DMS 273 (cell line): Measurements from ENCODE around the gene PIGU.
A peak's percentile ranks its signal among the peaks of the same experiment; 100 is the strongest.
"Not testable (repeated sequence)": the region's sequence is repeated elsewhere in the genome, so short reads cannot be mapped to it uniquely, and the experiment has no call there.

ENCODE experiments used
- DNase-seq: peaks from one replicate; lab custom pipeline; 2025; ENCODE audit not compliant: unreplicated experiment; lab: John Stamatoyannopoulos, UW

Gene PIGU

DNA sequence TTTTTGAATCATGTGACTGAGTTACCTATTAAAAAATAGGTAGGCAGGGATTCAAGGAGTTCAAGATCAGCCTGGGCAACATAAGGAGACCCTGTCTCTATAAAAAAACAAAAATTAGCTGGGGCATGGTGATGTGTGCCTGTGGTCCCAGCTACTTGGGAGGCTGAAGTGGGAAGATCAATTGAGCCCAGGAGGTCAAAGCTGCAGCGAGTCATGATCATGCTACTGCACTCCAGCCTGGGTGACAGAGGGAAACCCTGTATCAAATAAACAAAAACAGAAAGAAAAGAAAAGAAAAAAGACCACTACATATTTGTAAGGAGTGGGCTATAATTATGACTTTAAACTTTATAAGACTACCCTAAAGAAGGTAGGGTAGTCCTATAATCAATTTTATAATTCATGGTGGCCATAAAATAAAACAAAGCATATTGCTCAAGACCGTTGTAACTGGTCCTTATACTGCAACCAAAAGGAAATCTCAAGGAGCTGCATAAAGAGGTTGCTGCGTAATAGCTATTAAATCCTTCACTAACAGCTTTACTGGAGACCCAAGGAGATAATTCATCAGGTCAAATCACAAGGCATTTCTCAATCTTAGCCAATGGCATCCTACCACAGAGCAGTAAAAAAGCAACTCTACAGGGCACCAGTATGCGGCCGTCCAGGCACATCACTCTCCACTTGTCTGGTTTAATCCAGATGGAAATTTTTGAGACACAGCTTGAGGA, 13.5 kb downstream of the PIGU start:
- DNase-seq = no peak

DNA sequence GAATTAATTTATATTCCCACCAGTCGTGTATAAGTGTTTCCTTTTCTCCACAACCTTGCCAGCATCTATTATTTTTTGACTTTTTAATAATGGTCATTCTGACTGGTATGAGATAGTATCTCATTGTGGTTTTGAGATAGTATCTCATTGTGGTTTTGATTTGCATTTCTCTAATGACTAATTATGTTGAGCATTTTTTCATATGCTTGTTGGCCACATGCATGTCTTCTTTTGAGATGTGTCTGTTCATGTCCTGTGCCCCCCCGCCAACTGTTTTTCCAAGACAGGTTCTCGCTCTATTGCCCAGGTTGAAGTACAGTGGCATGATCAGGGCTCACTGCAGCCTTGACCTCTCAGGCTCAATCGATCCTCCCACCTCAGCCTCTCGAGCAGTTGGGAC, 15.1 kb downstream of the PIGU start:
- DNase-seq = not testable (repeated sequence)

DNA sequence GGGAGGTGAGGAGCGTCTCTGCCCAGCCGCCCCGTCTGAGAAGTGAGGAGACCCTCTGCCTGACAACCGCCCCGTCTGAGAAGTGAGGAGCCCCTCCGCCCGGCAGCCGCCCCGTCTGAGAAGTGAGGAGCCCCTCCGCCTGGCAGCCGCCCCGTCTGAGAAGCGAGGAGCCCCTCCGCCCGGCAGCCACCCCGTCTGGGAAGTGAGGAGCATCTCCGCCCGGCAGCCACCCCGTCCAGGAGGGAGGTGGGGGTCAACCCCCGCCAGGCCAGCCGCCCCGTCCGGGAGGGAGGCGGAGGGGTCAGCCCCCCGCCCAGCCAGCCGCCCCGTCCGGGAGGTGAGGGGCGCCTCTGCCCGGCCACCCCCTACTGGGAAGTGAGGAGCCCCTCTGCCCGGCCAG, 18.2 kb downstream of the PIGU start:
- not testable (repeated sequence) for DNase-seq

DNA sequence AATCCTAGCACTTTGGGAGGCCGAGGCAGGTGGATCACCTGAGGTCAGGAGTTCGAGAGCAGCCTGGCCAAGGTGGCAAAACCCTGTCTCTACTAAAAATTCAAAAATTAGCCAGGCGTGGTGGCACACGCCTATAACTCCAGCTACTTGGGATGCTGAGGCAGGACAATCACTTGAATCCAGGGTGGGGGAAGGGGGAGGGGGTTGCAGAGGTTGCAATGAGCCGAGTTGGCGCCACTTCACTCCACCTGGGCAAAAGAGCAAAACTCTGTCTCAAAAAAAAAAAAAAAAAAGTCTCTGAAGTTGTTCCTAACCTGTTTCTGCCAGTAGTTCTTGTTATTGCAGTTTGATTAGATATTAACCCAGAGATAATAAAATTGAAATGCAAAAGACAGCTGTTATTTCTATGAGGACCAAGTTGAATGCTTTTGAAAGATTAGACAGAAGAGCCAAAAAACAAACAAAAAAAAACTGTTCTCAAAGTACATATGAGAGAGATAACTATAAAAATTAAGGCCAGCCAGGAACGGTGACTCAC, 22.6 kb downstream of the PIGU start:
- DNase-seq = no peak

DNA sequence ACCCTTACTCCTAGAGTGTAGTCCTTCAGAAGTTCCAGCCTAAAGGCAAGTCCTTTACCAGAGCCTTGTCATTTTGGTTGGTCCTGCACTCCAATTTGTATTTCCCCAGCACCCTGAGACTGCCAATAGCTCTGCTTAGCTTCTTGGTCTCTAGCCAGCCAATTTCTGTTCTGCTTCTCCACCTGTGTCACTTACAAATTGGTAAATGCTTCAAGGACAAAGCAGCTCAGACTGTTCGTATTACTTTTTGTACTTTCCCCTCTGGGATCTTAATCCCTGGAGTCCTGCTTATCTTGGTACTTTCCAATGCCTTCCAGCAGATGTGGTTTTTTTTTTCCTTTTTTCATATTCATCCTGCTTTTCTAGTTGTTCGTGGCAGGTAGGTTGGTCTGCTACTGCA, 25.7 kb downstream of the PIGU start:
- no peak for DNase-seq

DNA sequence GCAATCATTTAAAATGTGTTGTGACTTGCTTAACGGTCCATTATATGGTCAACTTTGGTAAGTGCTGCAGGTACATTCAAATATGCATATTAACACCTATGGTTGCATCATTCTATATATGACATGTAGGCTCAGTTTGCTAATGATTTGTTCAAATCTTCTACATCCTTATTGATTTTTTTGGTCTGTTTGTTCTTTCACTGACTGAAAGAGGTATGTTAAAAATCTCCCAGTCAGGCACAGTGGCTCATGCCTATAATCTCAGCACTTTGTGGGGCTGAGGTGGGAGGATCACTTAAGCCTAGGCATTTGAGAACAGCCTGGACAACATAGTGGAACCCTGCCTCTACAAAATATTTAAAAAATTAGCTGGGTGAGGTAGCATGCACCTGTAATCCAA, 29.2 kb downstream of the PIGU start:
- no peak for DNase-seq

DNA sequence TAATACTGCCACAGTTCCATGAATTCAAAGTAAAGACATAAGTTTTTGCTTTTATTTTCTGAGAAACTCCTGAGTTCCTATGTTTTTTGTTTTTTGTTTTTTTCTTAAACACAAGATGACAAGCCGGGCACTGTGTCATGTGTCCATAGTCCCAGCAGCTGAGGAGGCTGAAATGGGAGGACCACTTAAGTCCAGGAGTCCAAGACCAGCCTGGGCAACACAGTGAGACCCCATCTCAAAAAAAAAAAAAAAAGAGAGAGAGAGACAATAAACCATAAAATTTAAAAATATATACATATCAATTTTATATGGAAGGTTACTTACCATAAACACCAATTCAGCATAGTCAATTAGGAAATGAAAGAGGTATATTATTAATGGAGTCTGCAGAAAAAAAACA, 31.9 kb downstream of the PIGU start:
- no peak for DNase-seq

DNA sequence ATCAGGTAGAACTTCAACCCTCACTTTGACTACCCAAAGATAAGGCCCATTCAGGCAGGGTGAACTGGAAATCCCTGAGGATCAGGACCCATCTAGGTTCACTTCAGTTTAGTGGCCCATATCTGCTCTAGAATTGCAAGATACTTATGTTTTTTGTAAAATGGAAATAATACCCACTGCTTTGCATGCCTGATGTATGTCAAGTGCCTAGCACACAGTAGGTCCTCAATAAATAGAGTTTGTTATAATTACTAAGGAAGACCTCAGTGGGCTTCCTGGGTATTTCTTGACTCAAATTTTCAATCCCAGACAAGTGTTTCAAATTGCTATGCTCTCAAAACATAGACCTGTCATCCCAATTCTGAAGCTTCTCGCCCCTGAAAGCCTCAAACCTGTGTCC, 32.5 kb downstream of the PIGU start:
- DNase-seq = no peak

DNA sequence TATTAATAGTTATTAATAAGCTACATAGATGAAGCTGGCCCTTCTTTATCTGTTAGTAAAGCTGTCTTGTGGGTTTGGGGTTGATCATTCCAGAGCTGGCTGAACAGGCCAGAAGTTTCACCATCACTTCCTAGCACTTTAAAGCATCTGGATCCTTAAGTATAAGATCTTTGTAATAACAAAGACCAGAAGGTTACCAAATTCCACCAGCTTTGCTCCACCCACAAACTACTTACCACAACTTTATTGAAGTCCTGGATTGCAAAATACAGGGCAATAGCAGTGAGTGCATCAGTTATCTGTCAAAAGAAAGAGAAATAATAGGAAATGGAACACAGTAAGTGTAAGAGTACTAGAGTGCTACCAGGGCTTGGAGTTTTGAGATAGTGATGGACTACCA, 33.0 kb downstream of the PIGU start:
- DNase-seq = no peak

DNA sequence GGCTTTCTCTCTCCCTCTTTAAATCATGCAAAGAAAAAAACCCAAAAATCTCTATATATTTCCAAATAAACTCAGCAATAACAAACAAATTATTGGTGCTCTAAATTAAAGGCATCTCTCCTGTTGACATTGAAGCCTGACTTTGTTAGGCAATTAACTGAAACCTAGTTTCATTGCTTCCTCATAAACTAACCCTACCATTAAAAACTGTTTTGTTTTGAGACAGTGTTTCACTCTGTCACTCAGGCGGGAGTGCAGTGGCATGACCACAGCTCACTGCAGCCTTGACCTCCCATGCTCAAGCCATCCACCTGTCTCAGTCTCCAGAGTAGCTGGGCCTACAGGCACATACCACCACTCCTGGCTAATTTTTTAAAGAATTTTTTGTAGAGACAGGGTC, 34.9 kb downstream of the PIGU start:
- no peak for DNase-seq

DNA sequence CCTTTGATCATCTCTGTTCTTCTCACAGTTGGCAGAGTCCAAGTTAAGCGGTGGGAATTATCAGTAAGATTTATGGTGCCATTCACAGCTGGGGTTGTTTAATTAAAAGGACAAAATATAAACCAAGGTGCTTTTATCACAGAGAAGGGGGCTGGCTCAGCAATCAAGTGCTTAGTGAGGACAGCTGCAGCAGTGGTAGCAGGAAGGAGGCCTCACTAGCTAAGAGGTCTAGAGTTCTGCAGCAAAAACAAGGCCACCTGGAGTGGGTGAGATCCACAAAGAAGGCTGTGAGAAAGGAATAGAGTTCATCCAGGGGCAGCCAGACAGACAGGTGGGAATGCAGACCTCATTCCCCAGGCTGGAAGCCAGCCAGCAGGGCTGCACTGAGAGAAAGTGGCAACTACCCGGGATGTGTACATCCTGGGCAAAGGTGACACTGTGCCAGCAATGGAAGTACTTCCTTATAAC, 37.1 kb downstream of the PIGU start:
- DNase-seq = peak; percentile 92

DNA sequence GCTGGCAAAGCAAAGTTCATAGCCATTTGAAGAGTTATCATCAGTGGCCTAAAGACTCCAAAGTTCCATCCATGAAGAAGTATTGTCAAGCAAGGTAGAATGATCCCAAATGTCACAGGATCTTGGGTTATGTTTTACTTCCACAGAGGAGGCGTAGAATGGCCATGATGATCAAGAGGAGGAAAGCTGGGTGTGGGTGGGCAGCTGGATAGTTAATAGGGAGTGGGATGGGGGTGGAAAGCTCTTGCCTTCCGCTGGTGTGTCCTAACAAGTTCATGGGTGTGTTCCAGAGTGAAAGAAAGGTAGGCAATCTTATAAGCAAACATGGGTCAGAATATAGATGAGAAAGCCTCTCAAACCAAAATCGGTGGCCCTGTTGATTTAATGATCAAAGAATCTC, 38.4 kb downstream of the PIGU start:
- DNase-seq = no peak

DNA sequence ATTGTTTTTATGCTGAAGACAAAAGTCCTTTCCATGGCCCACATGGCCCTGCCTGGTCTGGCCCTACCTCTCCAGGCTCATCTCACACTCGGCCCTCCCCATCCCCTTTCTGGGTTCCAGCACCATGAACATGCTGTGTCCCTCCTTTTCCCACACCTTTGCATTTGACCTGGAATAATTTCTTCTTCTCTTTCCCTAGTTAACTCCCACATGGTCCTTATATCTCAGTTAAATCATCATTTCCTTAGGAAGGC, 38.9 kb downstream of the PIGU start:
- no peak for DNase-seq

DNA sequence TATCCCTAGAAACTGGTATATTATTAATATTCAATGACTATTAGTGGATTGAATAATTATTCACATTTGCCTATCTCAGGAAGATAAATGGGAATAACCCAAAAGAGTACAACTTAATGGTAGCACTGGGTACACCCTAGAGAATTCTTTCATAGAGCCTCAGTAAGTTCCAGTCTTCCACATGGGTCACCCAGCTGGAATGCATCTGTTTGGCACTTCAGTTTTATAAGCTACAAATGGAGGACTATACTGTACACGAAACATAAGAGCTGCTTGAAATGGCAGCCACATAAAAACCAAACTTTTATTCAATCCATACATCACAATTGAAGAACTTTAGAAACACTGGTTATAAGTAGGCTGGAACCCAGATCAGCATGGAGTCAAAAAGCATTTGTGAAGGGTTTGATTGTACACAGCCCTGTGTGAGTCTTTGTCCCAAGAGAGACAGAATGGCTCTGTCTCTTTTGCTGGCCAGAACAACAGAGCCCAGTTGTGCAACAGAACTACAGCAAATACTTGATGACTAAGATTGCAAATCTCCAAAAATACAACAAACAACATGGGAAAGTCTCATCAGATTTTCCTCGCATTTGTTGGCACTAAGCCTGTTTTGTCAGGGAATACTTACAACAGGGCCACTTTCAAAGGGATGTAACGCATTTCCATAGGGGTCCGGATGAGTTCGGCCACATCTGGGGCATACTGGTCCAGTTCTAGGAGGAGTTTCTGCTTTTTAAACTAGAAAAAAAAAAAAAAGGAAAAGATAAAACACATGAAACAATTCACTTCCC, 39.5 kb downstream of the PIGU start:
- no peak for DNase-seq

DNA sequence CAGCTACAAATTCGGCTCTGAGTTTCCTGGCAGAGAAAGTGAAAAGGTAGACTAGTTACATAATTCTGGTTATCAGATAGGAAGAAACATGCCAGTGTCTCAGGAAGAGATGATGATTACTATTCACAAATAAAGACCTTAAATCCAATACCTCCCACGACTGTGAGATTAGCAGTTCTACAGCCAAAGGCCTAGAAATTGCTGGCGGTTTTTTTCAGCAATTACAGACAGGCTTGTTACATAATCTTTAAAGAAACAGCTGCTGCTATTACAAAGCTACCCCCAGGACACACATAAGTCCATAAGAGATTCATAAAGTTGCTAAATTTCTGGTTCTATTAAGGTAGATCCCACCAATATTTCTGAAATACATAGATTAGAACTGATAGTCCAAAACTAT, 40.2 kb downstream of the PIGU start:
- no peak for DNase-seq

DNA sequence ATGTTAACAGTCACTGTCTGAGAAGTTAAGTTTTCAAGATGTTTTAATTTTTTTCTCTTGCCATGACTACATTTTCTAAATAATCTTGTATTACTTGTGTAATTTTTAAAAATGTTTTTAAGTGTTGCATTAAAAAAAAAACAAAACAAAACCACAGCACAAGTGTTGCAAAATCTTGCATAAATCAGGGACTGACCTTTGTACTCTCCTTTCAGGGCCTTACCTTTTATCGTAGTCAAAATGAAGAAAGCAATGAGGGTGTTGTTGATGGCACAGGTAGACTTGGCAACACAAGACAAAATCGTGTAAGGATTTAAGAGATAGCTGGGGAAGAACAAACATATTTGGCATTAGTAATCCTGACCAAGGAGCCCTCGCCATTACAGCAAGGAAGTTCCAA, 42.5 kb downstream of the PIGU start:
- no peak for DNase-seq

DNA sequence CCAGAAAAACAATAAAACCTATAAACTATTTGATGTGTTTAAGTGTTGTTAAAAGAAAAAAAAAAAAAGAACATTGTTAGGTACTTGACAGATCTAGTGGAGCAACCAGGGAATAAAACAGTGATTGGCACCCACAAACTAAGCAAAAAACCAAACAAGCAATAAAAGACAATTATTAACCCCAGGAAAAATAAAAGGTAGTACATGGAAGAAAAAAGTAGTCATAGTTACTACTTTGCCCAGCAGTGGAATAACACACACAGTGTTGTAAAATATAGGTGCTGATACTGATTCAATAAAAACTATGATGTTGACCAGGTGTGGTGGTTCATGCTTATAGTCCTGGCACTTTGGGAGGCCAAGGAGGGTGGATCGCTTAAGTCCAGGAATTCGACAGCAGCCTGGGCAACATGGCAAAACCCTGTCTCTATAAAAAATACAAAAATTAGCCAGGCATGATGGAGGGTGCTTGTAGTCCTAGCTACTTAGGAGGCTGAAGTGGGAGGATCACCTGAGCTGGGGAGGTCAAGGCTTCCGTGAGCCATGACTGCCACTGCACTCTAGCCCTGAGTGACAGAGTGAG, 43.9 kb downstream of the PIGU start:
- no peak for DNase-seq

DNA sequence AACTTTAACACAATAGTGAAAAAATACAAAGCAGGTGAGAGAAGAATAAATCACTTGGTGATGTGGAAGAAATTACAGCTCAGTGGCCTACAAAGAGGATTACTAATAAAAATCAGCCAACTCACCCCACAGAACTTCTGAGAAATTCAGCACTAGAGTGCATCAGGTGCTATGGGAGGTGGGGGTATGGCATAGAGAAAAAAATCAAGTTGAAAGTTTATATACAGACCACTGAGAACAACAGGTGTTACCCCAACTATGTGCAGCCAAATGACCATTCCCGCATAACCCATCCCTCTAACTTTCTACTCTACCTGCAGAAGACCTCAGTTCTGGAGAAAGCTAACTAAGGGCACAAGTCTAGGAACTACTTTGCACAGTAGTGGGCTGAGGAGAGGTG, 47.0 kb downstream of the PIGU start:
- DNase-seq = no peak

DNA sequence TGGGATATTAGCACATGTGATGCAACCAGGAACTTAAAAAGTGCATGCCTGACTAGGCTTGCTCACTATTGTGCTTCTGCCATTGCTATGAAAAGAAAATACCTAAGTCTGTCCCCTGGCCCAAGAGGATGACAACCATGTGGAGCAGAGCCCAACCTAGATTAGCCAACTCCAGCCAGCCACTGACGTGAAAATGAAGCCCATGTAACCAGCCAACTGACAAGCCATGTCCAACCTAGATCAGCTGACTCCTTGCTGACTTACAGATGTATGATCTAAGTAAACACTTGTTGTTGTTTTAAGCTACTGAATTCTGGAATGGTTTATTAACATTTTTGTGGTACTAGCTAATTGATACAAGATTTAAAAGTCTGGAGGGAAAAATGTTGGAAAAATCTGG, 47.5 kb downstream of the PIGU start:
- no peak for DNase-seq

DNA sequence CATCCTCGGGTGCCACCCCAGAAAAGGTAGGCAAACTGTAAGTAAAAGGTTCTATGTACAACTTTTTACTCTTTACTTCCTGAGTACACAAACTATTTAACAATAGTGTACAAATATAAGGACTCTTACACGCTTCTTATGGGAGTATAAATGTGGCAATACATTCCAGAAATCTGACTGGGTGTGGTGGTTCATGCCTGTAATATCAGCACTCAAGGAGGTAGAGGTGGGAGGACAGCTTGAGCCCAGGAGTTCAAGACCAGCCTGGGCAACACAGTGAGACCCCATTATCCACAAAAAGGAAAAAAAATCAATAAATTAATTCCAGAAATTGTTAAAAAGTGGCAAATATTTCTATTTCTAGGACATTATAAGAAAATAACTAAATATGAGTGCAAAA, 48.9 kb downstream of the PIGU start:
- DNase-seq = no peak

DNA sequence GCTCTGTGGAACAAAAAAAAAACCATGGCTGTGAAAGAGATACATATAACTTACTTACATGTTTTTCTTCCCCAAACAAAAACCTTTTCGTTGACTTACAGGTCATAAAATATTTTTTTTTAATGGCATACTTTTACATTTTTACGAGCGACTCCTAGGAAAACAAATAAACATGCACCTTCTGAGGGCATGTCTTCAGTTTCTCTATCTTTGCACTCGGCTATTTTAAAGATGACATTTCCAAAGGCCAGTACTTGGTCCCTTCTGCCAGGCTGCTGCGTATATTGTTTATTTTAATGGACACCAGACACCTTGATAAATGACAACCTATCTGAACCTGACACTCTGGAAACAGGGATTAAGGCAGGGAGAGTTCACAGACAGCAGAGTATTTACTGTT, 49.4 kb downstream of the PIGU start:
- DNase-seq = no peak

DNA sequence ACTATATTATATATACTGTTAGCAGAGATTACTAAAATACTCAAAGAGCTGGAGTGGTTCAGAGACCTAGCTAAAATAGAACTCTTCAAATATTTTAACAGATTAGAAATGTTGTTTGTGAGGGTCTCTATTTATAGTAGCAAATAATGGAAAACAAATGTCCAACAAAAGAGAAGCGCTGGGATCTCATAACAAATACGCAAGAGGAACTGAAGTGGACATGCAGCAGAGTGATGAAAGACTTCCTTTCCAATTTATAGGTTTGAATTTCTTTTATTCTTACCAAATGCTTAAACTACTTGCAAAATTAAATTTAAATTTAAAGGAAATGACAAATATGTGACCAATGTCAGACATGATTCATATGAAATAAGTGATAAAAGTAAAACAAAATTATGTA, 49.9 kb downstream of the PIGU start:
- no peak for DNase-seq
